GM23338 (cell line): ENCODE data around the gene ADGRB3. TPM values are rescaled to one million over a fixed set of nuclear protein-coding genes. Genes with fewer than 3 reads are reported as not detected.
A peak's percentile ranks its signal among the peaks of the same experiment; 100 is the strongest.

ENCODE experiments used
- ATAC-seq: fragments of 200-7000 bp; cut with Tn5 transposase; 3 replicates; pipeline ENCODE4 v1.9.1; 2020
- DNase-seq: peaks from one replicate; pipeline ENCODE4 v3.0.0-alpha.2; 2015; ENCODE audit warnings: low spot score
- H2AFZ ChIP-seq: fragments of 200-600 bp; sonication (generic); 2 replicates; pipeline ENCODE4 v1.8.0; 2016; ENCODE audit warnings: antibody characterized with exemption, mild to moderate bottlenecking, moderate library complexity
- H3F3A ChIP-seq: fragments of 200-600 bp; sonication (generic); replicated peaks from 2 replicates; pipeline ENCODE4 v1.8.0; 2017; ENCODE audit warnings: antibody characterized with exemption, mixed run types, low read depth
- H3K27ac ChIP-seq: fragments of 200-600 bp; sonication (generic); 2 replicates; pipeline ENCODE4 v1.6.1; 2016; ENCODE audit warnings: low read depth
- H3K27me3 ChIP-seq: fragments of 200-600 bp; sonication (generic); 2 replicates; pipeline ENCODE4 v1.8.0; 2016; ENCODE audit warnings: mild to moderate bottlenecking, mixed run types, moderate library complexity; ENCODE audit not compliant: insufficient read depth
- H3K36me3 ChIP-seq: fragments of 200-600 bp; sonication (generic); 2 replicates; pipeline ENCODE4 v1.8.0; 2016; ENCODE audit warnings: mild to moderate bottlenecking; ENCODE audit not compliant: insufficient read depth
- H3K4me1 ChIP-seq: fragments of 200-600 bp; sonication (generic); 2 replicates; pipeline ENCODE4 v1.8.0; 2016; ENCODE audit warnings: mild to moderate bottlenecking, moderate library complexity; ENCODE audit not compliant: insufficient read depth
- H3K4me2 ChIP-seq: fragments of 200-600 bp; sonication (generic); 2 replicates; pipeline ENCODE4 v1.7.1; 2017; ENCODE audit warnings: mixed run types
- H3K4me3 ChIP-seq: fragments of 200-600 bp; sonication (generic); 2 replicates; pipeline ENCODE4 v1.6.1; 2016; ENCODE audit warnings: mixed run types
- H3K79me2 ChIP-seq: fragments of 200-600 bp; sonication (generic); replicated peaks from 2 replicates; pipeline ENCODE4 v1.8.0; 2017; ENCODE audit warnings: mild to moderate bottlenecking; ENCODE audit not compliant: insufficient read depth
- H3K9me2 ChIP-seq: fragments of 200-600 bp; sonication (generic); 2 replicates; pipeline ENCODE4 v1.8.0; 2017; ENCODE audit not compliant: insufficient read depth
- H4K20me1 ChIP-seq: fragments of 200-600 bp; sonication (generic); replicated peaks from 2 replicates; pipeline ENCODE4 v1.8.0; 2017; ENCODE audit warnings: mild to moderate bottlenecking; ENCODE audit not compliant: insufficient read depth
- H3K27ac Mint-ChIP-seq: 2 replicates; pipeline ENCODE4 v1.8.0; 2020; ENCODE audit warnings: inconsistent platforms, mild to moderate bottlenecking, moderate library complexity, mixed read lengths
- H3K27me3 Mint-ChIP-seq: 3 replicates; pipeline ENCODE4 v1.8.0; 2022; ENCODE audit warnings: low read depth, mild to moderate bottlenecking, moderate library complexity, mixed read lengths, inconsistent platforms; ENCODE audit not compliant: insufficient read depth, poor library complexity
- H3K36me3 Mint-ChIP-seq: 3 replicates; pipeline ENCODE4 v1.8.0; 2021; ENCODE audit warnings: low read depth, mild to moderate bottlenecking, inconsistent platforms, moderate library complexity, mixed read lengths
- H3K4me1 Mint-ChIP-seq: 3 replicates; pipeline ENCODE4 v1.8.0; 2020; ENCODE audit warnings: mild to moderate bottlenecking, inconsistent platforms, mixed read lengths
- H3K4me3 Mint-ChIP-seq: 3 replicates; pipeline ENCODE4 v1.8.0; 2021; ENCODE audit warnings: moderate library complexity, mild to moderate bottlenecking, inconsistent platforms, mixed read lengths
- H3K9me3 Mint-ChIP-seq: 3 replicates; pipeline ENCODE4 v1.8.0; 2020; ENCODE audit warnings: moderate library complexity, mild to moderate bottlenecking, inconsistent platforms, mixed read lengths
- CREB1 ChIP-seq: fragments of 250-450 bp; sonication (Bioruptor Pico); IDR thresholded peaks from 2 replicates; pipeline ENCODE4 v1.5.0; 2020; ENCODE audit warnings: low read depth, mild to moderate bottlenecking, moderate library complexity
- ETS1 ChIP-seq: IDR thresholded peaks from 2 replicates; pipeline ENCODE4 v1.6.1; 2016; ENCODE audit warnings: antibody characterized with exemption
- EZH2 ChIP-seq: fragments of 200-600 bp; sonication (generic); IDR thresholded peaks from one replicate; pipeline ENCODE4 v1.8.0; 2017; ENCODE audit warnings: antibody characterized with exemption, mild to moderate bottlenecking, low read depth; ENCODE audit not compliant: unreplicated experiment
- EZH2phosphoT487 ChIP-seq: fragments of 200-600 bp; sonication (generic); IDR thresholded peaks from one replicate; pipeline ENCODE4 v1.8.1; 2018; ENCODE audit warnings: antibody characterized with exemption; ENCODE audit not compliant: unreplicated experiment
- NANOG ChIP-seq: IDR thresholded peaks from 2 replicates; pipeline ENCODE4 v1.6.1; 2016; ENCODE audit warnings: antibody characterized with exemption, borderline replicate concordance
- POLR2AphosphoS5 ChIP-seq: IDR thresholded peaks from 2 replicates; pipeline ENCODE4 v1.6.1; 2016; ENCODE audit warnings: antibody characterized with exemption, low read depth
- STAT1 ChIP-seq: IDR thresholded peaks from one replicate; pipeline ENCODE4 v1.6.1; 2016; ENCODE audit warnings: antibody characterized with exemption; ENCODE audit not compliant: unreplicated experiment
- ZNF114 ChIP-seq: fragments of 250-450 bp; sonication (Bioruptor Pico); IDR thresholded peaks from 2 replicates; pipeline ENCODE4 v1.5.0; 2020; ENCODE audit warnings: mild to moderate bottlenecking, moderate library complexity
- ZNF331 ChIP-seq: fragments of 250-450 bp; sonication (Bioruptor Pico); IDR thresholded peaks from 2 replicates; pipeline ENCODE4 v1.5.0; 2020; ENCODE audit warnings: low read depth, mild to moderate bottlenecking, moderate library complexity
- ZNF462 ChIP-seq: fragments of 250-450 bp; sonication (Bioruptor Pico); IDR thresholded peaks from 2 replicates; pipeline ENCODE4 v1.5.0; 2020; ENCODE audit warnings: mild to moderate bottlenecking, moderate library complexity
- polyA plus RNA-seq: library from polyadenylated mRNA; unstranded; fragments of >200 nt; fragmentation: Nextera tagmentation; extraction: Ambion mirVana; gene quantifications from 2 replicates; pipeline ENCODE4 v1.2.1, GENCODE V29; 2016
- total RNA-seq: library from RNA; depleted of rRNA; stranded (reverse); fragments of >200 nt; shearing (Covaris generic); gene quantifications from 2 replicates; pipeline ENCODE4 v1.2.3, GENCODE V29; 2014
- TF ChIP-seq, protein P1 (sequence below): IDR thresholded peaks from one replicate; pipeline ENCODE4 v1.6.1; 2018; ENCODE audit warnings: antibody characterized with exemption; ENCODE audit not compliant: unreplicated experiment
- TF ChIP-seq, protein P2 (sequence below), 2 experiments: fragments of 200-600 bp in 1 of 2; sonication (generic) in 1 of 2; conservative IDR thresholded peaks; 2 replicates each; pipeline versions ENCODE4 v1.5.1 to v1.6.1; 2016 to 2017; ENCODE audit warnings: antibody characterized with exemption in 2 of 2, low read depth in 2 of 2, mild to moderate bottlenecking in 2 of 2, moderate library complexity in 1 of 2

The ADGRB3 gene
- total and polyA plus RNA-seq, 2 experiments from 2014 or later: 0.92 to 4.0 TPM

GRCh38 chr6:69386426-69386825 is 751.3 kb downstream of the ADGRB3 start (continued):
- TF ChIP-seq, protein P1, sequence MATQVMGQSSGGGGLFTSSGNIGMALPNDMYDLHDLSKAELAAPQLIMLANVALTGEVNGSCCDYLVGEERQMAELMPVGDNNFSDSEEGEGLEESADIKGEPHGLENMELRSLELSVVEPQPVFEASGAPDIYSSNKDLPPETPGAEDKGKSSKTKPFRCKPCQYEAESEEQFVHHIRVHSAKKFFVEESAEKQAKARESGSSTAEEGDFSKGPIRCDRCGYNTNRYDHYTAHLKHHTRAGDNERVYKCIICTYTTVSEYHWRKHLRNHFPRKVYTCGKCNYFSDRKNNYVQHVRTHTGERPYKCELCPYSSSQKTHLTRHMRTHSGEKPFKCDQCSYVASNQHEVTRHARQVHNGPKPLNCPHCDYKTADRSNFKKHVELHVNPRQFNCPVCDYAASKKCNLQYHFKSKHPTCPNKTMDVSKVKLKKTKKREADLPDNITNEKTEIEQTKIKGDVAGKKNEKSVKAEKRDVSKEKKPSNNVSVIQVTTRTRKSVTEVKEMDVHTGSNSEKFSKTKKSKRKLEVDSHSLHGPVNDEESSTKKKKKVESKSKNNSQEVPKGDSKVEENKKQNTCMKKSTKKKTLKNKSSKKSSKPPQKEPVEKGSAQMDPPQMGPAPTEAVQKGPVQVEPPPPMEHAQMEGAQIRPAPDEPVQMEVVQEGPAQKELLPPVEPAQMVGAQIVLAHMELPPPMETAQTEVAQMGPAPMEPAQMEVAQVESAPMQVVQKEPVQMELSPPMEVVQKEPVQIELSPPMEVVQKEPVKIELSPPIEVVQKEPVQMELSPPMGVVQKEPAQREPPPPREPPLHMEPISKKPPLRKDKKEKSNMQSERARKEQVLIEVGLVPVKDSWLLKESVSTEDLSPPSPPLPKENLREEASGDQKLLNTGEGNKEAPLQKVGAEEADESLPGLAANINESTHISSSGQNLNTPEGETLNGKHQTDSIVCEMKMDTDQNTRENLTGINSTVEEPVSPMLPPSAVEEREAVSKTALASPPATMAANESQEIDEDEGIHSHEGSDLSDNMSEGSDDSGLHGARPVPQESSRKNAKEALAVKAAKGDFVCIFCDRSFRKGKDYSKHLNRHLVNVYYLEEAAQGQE: no peak
- TF ChIP-seq ZNF331 (CRISPR knock-in tag) (no peak), ETS1 (no peak), STAT1 (no peak), ZNF114 (CRISPR knock-in tag) (no peak)

- Histone ChIP-seq H3F3A (no peaks in the 10 kb centered on the region), H4K20me1 (no peaks in the 10 kb centered on the region), H3K36me3 (no peaks in the 10 kb centered on the region), H3K79me2 (no peaks in the 10 kb centered on the region), H3K27me3 (no peaks in the 10 kb centered on the region), H3K4me2 (no peak overlapping the region), H3K27ac (no peak overlapping the region), H3K4me1 (peaks cover under 1% of the 10 kb centered on the region; the same call in 1 of the 2 replicates), H3K9me2 (0 out of 2 replicates have a peak, but pooled peaks cover 3% of the 10 kb centered on the region), H2AFZ (peak overlapping the region; percentile 30; the same call in 1 of the 2 replicates), H3K4me3 (no peak overlapping the region)
- peaks cover 10% of the 10 kb centered on the region; the same call in 2 of the 3 replicates for H3K4me1 Mint-ChIP-seq
- H3K27me3 Mint-ChIP-seq: no peaks in the 10 kb centered on the region
- H3K9me3 Mint-ChIP-seq: no peaks in the 10 kb centered on the region
- peak overlapping the region; percentile 91 for H3K27ac Mint-ChIP-seq
- no peak overlapping the region for H3K4me3 Mint-ChIP-seq
- no peaks in the 10 kb centered on the region for H3K36me3 Mint-ChIP-seq
- DNase-seq (peak; percentile 23), ATAC-seq (peak; percentile 66)
- TF ChIP-seq ZNF114 (CRISPR knock-in tag) (no peak), EZH2 (no peak), CREB1 (CRISPR knock-in tag) (no peak), EZH2phosphoT487 (no peak), ZNF462 (no peak), NANOG (no peak), POLR2AphosphoS5 (no peak)
- TF ChIP-seq, protein P2, sequence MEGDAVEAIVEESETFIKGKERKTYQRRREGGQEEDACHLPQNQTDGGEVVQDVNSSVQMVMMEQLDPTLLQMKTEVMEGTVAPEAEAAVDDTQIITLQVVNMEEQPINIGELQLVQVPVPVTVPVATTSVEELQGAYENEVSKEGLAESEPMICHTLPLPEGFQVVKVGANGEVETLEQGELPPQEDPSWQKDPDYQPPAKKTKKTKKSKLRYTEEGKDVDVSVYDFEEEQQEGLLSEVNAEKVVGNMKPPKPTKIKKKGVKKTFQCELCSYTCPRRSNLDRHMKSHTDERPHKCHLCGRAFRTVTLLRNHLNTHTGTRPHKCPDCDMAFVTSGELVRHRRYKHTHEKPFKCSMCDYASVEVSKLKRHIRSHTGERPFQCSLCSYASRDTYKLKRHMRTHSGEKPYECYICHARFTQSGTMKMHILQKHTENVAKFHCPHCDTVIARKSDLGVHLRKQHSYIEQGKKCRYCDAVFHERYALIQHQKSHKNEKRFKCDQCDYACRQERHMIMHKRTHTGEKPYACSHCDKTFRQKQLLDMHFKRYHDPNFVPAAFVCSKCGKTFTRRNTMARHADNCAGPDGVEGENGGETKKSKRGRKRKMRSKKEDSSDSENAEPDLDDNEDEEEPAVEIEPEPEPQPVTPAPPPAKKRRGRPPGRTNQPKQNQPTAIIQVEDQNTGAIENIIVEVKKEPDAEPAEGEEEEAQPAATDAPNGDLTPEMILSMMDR (conservative IDR thresholded peaks at IDR 0.05; ENCODE audit: low read depth in 2 of 2): no peak
Measured at GRCh38 chr6:69390125-69390524, 755.0 kb downstream of the ADGRB3 start.
